Stimulated activated CD4-positive, alpha-beta T cell treated with anti-CD3 and anti-CD28 coated beads, Interleukin-2, amount 100 ng/mL, for 24 hours (primary cell): ENCODE data around the gene MAP2K5.

Experiments used
- DNase-seq, 2 donors: peaks; one replicate each; pipeline ENCODE4 v3.0.0-alpha.2; 2020

Gene MAP2K5

GRCh38 chr15:67521783-67522568 lies 20.5 kb upstream of the MAP2K5 start:
- DNase-seq: no peak

- no peak for DNase-seq
Observed at GRCh38 chr15:67523330-67523729, 19.2 kb upstream of the MAP2K5 start.

- DNase-seq: no peak
Observed at GRCh38 chr15:67524235-67524634, 18.3 kb upstream of the MAP2K5 start.

- no peak for DNase-seq
Observed at GRCh38 chr15:67528513-67528912, 14.0 kb upstream of the MAP2K5 start.

DNA sequence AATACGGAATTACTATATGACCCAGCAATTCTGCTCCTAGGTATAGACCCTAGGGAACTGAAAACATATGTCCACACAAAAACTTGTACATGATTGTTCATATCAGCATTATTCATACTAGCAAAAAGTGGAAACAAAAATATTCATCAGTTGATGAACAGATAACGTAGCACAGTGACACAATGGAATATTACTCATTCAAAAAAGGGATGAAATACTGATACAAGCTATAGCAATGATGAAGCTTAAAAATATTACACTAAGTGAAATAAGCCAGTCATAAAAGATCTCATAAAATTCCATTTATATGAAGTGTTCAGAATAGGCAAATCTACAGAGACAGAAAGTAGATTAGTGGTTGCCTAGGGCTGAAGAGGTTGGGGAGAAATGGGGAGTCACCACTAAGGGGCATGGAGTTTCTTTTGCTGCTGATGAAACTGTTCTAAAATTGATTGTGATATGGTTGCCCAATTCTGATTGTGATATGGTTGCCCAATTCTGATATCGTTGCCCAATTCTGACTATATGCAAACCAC lies 11.1 kb upstream of the MAP2K5 start:
- DNase-seq: no peak

DNA sequence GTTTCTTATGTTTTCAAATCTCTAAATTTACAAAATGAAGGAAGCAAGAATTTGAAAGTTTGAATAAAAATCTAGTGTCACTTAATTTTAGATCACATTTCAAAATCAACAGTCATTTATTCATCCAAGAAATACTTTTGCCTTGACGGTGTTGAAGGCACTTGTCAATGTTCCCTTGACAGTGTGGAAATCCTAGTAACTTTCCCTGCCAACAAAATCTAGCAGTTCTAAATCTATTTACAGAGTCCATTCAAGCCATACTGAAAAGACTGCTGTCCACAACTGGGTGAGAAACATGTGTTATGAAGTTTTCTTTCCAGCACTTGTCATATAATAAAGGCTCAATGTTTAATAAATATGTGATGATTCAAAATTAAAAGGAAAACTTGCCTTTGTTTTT lies 8.6 kb upstream of the MAP2K5 start:
- no peak for DNase-seq

DNA sequence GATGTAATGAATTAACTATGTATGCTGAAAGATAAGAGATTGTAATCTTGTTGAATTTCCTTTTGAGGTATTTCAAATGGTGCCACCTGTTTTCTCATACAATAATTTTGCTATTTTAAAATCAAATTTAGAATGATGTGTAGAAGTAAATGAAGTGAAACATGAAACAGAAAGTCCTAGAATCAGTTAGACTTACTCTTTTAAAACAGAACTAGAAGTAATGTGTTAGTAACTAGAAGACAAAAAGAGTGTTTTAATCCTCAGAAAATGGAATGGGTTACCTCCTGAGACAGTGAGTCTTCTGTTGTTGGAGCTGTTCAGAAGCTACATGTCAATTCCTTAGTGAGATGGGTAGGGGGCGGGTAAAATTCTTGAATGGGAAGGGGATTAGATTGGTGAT lies 8.1 kb upstream of the MAP2K5 start:
- no peak for DNase-seq

DNA sequence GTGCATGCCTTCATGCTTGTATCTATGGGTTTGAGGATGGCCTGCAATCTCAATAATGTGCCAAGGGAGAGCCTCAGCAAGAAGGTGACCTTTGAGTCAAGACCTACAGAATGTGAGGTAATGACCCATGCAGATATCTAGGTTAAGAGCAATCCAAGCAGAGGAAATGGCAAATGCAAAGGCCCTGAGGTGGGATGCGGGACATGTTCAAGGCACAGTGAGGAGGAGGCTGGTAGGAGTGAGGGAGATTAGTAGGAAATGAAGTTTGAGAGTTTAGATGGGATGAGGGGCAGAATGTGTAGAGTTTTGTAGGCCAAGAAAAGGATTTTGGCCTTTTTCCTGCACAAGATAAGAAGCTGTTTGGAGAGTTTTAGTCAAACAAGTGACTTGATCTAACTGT lies 4.7 kb upstream of the MAP2K5 start:
- no peak for DNase-seq

GRCh38 chr15:67543348-67543718 lies 830 bp downstream of the MAP2K5 start:
- no peak for DNase-seq

GRCh38 chr15:67544475-67544874 lies 2.0 kb downstream of the MAP2K5 start:
- no peak for DNase-seq

DNA sequence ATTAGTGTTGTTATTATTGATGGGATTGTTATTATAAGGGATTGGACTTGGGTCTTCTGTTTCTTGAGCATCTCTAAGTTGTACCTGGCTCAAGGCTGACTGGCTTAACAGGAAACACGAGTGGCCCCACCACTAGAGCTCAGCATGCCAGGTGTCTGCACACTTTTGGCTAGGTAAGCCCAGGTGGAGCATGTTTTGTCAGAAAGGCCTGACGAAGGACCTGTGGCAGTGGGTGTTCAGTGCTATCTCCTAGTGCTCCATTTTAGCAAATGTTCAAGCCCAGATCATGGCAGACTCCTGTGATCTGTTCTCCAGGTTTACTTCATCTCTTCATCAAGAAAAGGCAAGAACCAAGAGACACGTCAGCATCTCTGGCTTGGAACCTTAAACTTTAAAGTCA lies 3.4 kb downstream of the MAP2K5 start:
- no peak for DNase-seq

- DNase-seq: no peak
Observed at GRCh38 chr15:67547064-67547463, 4.6 kb downstream of the MAP2K5 start.

- no peak for DNase-seq
Observed at GRCh38 chr15:67547836-67548235, 5.3 kb downstream of the MAP2K5 start.

- no peak for DNase-seq
Observed at GRCh38 chr15:67548236-67548852, 5.8 kb downstream of the MAP2K5 start.

DNA sequence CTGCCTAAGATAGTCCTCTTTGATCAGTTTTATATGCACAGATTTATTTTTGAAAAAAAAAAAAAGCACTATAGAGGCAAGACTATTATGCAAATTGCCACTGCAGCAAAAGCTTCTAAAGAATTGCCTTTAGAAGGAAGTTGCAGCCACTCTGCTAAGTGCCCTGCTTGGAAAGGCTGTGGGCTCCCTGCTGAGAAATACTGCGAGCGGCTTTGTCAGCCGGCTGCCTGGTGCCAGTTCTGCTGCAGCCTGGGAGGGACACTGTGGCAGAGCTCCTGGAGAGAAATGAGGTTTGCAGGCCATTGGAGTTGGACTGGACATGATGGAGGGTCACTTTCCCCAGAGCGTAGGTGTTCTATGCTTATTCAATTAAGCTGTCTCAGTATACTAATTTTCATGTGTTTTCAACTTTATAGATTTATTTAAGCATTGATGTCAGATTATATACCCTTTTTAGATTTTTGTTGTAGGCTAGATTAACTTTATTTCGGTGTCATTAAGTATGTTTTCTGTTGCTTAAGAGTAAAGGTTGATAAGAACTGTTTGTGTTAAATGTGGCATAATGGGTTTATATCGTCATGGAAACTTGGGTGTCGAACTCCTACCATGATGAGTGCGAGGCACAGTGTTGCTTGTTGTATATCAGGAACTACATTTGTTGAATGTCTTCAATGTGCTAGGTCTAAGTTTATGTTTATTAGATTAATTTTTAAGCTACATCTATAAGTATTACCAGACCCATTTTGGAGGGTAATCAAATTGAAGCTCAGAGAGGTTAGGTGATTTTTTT lies 6.6 kb downstream of the MAP2K5 start:
- DNase-seq: no peak

DNA sequence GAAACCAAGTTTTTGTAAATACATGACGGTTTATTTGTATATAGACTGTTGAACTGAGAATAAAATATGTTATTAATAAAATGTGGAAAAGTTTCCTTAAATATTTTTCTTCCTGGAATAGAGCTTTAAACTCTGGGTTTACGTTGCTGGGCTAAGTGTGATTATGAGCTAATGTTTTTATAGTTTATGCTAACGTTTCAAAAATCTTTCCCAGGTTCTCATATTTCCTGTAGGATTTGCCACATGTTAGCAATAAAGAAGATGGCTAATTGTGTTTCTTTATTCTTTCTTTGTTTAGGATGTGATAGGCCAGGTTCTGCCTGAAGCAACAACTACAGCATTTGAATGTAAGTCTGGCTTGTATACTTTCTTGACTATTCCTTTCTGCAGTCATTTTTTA lies 7.2 kb downstream of the MAP2K5 start:
- DNase-seq: no peak

DNA sequence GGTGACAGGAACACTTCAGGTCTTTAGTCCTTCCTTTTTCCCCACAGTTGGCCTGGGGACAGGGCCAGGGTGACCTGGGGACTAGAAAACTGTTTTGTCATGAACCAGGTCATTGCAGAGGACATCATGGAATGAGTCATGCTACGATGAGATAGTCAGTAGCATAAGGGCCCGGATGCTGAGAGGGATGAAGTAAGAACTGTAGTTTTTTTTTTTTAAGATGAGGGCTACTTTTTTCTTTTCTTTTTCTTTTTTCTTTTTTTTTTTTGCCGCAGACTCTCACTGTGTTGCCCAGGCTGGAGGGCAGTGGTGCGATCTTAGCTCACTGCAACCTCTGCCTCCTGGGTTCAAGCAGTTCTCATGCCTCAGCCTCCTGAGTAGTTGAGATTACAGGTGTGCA lies 8.0 kb downstream of the MAP2K5 start:
- no peak for DNase-seq

GRCh38 chr15:67551207-67551743 lies 8.8 kb downstream of the MAP2K5 start:
- no peak for DNase-seq

DNA sequence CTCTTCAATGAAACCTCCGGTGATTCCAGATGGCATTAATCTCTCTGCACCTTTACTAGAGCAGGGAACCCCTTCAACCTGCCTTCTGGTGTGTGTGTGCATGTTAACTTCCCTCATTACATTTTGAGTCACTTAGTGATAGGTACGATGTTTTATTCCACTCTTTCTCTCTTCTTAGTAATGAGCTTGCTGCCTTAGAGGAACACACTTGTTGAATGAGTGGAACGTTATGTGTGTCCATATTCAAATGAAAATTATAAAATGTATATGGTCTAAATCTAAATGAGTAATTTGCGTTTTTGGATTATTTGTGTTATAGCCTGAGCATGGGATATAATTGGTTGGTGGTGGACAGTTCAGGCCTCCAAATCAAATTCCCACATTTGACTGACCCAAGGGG lies 12.1 kb downstream of the MAP2K5 start:
- DNase-seq: no peak

DNA sequence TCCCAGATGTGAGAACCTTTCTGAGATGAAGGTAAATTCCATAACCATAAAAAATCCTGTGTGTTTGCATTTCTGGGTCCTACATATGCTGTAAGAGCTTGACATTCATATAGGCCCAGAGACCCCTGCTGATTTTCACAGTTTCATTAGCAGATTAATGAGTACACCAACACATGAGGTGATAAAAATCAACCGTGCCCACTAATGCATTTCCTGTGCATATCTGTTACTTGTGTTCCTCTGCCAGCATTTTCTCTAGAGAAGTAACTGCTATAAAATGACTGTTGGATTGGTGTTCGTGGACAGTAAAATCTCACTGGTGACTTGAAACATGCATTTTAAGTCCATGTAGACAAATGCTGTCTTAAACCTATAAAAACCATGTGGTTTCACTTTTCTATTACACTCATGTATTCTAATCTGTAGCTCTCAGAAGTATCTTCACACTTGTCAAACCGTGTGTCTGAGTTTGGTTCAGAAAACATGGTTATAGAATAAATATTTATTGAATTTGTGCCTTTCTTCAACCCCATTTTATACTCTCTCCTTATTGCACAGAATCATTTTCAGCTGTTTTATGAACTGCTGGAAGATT lies 14.6 kb downstream of the MAP2K5 start:
- no peak for DNase-seq

GRCh38 chr15:67558502-67558901 lies 16.0 kb downstream of the MAP2K5 start:
- DNase-seq: no peak

GRCh38 chr15:67559158-67559557 lies 16.7 kb downstream of the MAP2K5 start:
- no peak for DNase-seq

GRCh38 chr15:67559576-67559975 lies 17.1 kb downstream of the MAP2K5 start:
- no peak for DNase-seq
